Retinal pigment epithelial cell (primary cell): ENCODE results near the gene CWF19L1.

ENCODE experiments used
- DNase-seq: peaks from one replicate; pipeline ENCODE4 v3.0.0-alpha.2; 2010; ENCODE audit warnings: low read depth
- H3K4me3 ChIP-seq: 2 replicates; pipeline ENCODE4 v1.5.1; 2011; ENCODE audit warnings: mild to moderate bottlenecking, low read length, control low read depth, moderate library complexity
- TF ChIP-seq, protein P1 (sequence below): conservative IDR thresholded peaks from 2 replicates; pipeline ENCODE4 v1.5.1; 2011; ENCODE audit warnings: low read depth, low read length, control low read depth, inconsistent platforms

The CWF19L1 gene

DNA sequence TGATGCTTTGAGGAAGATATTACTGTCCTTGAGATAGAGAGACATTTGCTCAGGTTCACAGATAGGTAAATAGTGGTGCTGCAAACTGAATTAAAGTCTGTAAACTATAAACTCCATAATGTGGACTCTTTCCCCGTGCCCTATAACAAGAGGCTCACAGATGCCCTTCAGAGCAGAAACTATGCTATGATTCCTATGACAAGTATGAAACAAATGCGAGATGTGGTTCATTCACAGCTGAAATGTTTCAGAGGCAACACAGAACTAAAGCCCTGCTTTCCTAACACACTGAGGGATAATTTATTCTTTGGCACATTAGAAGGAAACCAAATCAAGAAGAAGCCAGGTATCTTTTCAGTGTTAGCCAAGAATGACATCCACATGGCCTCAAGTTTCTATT is 51.4 kb downstream of the CWF19L1 start:
- no peak overlapping the region for H3K4me3 ChIP-seq
- TF ChIP-seq, protein P1, sequence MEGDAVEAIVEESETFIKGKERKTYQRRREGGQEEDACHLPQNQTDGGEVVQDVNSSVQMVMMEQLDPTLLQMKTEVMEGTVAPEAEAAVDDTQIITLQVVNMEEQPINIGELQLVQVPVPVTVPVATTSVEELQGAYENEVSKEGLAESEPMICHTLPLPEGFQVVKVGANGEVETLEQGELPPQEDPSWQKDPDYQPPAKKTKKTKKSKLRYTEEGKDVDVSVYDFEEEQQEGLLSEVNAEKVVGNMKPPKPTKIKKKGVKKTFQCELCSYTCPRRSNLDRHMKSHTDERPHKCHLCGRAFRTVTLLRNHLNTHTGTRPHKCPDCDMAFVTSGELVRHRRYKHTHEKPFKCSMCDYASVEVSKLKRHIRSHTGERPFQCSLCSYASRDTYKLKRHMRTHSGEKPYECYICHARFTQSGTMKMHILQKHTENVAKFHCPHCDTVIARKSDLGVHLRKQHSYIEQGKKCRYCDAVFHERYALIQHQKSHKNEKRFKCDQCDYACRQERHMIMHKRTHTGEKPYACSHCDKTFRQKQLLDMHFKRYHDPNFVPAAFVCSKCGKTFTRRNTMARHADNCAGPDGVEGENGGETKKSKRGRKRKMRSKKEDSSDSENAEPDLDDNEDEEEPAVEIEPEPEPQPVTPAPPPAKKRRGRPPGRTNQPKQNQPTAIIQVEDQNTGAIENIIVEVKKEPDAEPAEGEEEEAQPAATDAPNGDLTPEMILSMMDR, result no peak
- DNase-seq, result no peak

DNA sequence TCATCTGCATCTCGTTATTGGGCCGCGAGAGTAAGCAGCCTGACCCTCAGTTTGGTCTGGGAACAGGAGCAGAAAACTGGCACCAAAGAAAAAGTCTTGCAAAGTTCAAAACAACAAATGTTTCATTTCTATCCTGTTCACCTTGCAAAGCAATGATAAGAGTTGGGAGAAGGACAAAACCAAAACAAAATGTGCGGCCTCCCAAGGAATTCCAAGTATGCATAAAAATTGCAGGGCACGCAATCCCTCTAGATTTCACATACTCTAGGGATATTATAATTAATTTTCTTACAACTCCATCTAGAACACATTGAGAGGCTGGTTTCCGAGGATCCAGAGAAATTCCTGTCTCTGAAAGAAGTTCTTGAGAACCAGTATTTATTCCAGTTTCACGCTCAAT is 58.1 kb downstream of the CWF19L1 start:
- no peak for DNase-seq
- TF ChIP-seq, protein P1, result no peak
- H3K4me3 ChIP-seq, result no peak overlapping the region

DNA sequence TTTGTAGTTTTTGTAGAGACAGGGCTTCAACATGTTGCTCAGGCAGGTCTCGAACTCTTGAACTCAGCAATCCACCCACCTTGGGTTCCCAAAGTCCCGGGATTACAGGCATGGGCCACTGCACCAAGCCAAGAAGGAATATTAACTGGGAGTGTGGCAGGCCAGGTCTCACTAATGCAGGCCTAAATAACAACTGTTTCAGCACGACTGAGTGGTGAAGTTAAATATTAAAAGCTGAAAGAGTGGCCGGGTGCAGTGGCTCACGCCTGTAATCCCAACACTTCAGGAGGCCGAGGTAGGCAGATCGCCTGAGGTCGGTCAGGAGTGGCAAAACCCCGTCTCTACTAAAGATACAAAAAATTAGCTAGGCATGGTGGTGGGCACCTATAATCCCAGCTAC is 59.2 kb downstream of the CWF19L1 start:
- H3K4me3 ChIP-seq, result no peak overlapping the region
- TF ChIP-seq, protein P1, result no peak
- DNase-seq, result no peak

DNA sequence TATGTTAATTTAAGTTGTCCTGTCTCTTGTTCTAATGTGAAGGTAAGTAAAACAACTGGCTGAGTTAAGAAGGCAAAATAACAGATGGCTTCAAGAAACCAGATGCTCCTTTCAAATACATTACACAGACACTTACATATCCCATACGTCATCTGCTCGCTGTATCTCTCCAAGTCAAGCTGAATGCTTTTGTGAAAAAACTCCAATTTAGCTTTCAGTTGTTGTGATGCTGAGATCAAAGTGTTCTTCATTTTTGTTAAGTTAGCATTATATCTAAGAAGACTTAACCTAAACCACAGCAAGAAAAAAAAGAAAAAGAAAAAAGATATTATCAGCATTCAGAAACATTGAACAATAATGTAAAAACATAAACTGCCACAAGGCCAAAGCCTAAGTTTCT is 63.1 kb downstream of the CWF19L1 start:
- no peak for DNase-seq
- H3K4me3 ChIP-seq, result no peak overlapping the region
- TF ChIP-seq, protein P1, result no peak

DNA sequence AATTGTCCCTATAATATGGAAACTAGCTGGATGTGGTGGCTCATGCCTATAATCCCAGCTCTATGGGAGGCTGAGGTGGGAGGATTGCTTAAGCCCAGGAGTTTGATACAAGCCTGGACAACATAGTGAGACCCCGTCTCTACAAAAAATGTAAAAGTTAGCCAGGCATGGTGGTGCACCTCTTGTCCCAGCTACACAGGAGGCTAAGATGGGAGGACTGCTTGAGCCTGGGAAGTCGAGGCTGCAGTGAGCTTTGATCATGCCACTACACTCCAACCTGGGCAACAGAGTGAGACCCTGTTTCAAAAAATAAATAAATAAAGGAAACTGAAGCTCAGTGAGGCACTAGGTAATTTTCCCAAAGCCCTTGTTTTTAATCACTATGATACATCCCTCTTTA is 65.9 kb downstream of the CWF19L1 start:
- DNase-seq, result no peak

DNA sequence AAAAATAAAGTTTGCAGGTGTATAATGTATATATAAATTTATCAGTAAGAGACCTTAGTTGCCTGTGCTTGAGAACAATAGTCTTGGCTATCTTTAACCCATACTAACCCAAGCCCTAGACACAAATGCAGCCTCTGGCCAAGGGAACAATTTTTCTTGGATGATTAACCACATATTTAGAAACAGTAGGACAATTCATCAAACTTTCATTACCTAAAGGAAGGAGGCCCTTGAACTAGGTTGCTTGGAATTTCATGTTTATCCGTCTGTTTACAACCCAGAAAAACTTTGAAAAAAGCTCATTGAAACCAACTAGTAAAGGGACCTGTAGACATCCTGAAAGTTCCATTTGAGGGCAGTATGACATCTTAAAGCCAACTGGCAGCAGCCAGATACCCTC is 72.7 kb downstream of the CWF19L1 start:
- TF ChIP-seq, protein P1, result no peak
- no peak for DNase-seq
- no peak overlapping the region for H3K4me3 ChIP-seq

More for the DNA sequence above, 65.9 kb downstream of the CWF19L1 start:
- no peak overlapping the region for H3K4me3 ChIP-seq
- TF ChIP-seq, protein P1, result no peak

DNA sequence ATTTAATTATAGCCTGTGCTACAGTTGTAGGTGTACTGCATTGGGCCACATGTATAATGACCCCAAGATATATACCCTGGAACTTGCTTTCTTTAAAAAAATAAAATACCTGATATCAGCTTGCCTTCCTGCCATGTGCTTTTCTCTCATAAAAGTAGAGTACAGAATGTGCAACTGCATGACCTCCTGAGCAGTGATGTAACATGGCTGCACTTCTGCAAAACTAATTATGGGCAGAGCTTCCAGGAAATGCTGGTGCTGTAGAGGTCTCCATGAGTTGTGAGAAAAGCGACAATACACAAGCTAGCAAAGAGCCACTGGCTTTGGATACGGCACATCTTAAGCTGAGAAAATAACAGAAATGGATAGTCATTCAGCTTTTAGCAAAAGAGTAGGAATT is 75.1 kb downstream of the CWF19L1 start:
- H3K4me3 ChIP-seq, result no peak overlapping the region
- TF ChIP-seq, protein P1, result no peak
- no peak for DNase-seq
